H1 (cell line): ENCODE measurements around the gene PTBP3. TPM values are rescaled to one million over a fixed set of nuclear protein-coding genes. Genes with fewer than 3 reads are reported as not detected.

ENCODE experiments used
- CTCF ChIA-PET: fragments of 300-600 bp; sonication (Branson Sonifier 250); formaldehyde crosslinking; loops from one replicate; lab custom pipeline; 2021; ENCODE audit not compliant: partially characterized antibody; lab: Charles Lee
- POLR2A ChIA-PET: fragments of 300-600 bp; sonication (Branson Sonifier 250); formaldehyde crosslinking; loops from one replicate; lab custom pipeline; 2021; ENCODE audit warnings: inconsistent platforms; ENCODE audit not compliant: partially characterized antibody; lab: Charles Lee
- DNase-seq, 2 experiments: peaks; one replicate each; pipeline versions ENCODE4 v3.0.0 to v3.0.0-alpha.2; 2010 to 2022; ENCODE audit warnings: low spot score in 2 of 2, low read depth in 1 of 2, mixed read lengths in 1 of 2
- FAIRE-seq: peaks from 2 replicates; lab custom pipeline; 2011; peaks lifted over from hg19 to GRCh38; lab: Jason Lieb, UNC
- H2AFZ ChIP-seq: 2 replicates; pipeline ENCODE4 v1.8.1; 2012; ENCODE audit warnings: low read length, inconsistent platforms
- H2AK5ac ChIP-seq: 2 replicates; pipeline ENCODE4 v1.6.1; 2013; ENCODE audit warnings: low read depth, low read length
- H2BK120ac ChIP-seq: replicated peaks from 2 replicates; pipeline ENCODE3; 2013; ENCODE audit warnings: low read depth, low read length, inconsistent platforms
- H2BK12ac ChIP-seq: 2 replicates; pipeline ENCODE4 v1.6.1; 2013; ENCODE audit warnings: low read depth, low read length
- H2BK15ac ChIP-seq: 2 replicates; pipeline ENCODE4 v1.6.1; 2013; ENCODE audit warnings: low read length
- H2BK20ac ChIP-seq: 2 replicates; pipeline ENCODE4 v1.6.1; 2013; ENCODE audit warnings: low read length
- H2BK5ac ChIP-seq: 2 replicates; pipeline ENCODE4 v1.6.1; 2013; ENCODE audit warnings: low read depth, low read length
- H3K14ac ChIP-seq: 2 replicates; pipeline ENCODE4 v1.6.1; 2013; ENCODE audit warnings: inconsistent platforms; ENCODE audit not compliant: insufficient read length
- H3K18ac ChIP-seq: 2 replicates; pipeline ENCODE4 v1.6.1; 2013; ENCODE audit warnings: low read length; ENCODE audit errors: extremely low read depth
- H3K23ac ChIP-seq: 2 replicates; pipeline ENCODE4 v1.6.1; 2013; ENCODE audit warnings: inconsistent platforms; ENCODE audit not compliant: insufficient read length
- H3K23me2 ChIP-seq: 2 replicates; pipeline ENCODE4 v1.6.1; 2013; ENCODE audit warnings: low read depth, low read length
- H3K27ac ChIP-seq: 2 replicates; pipeline ENCODE4 v1.6.1; 2011; ENCODE audit warnings: low read depth, low read length, inconsistent platforms
- H3K27me3 ChIP-seq, 4 experiments: replicated peaks in 1 of 4; 1 replicate in 1 of 4; 2 replicates in 3 of 4; pipeline versions ENCODE4 v1.6.1 to v1.8.1; 2011 to 2013; ENCODE audit warnings: low read length in 3 of 4, mild to moderate bottlenecking in 3 of 4, inconsistent platforms in 2 of 4, mixed read lengths in 2 of 4, moderate library complexity in 1 of 4; ENCODE audit not compliant: control insufficient read depth in 3 of 4, insufficient read depth in 3 of 4; ENCODE audit errors: extremely low read depth in 1 of 4
- H3K36me3 ChIP-seq, 4 experiments: 2 replicates each; pipeline versions ENCODE4 v1.6.1 to v1.8.1; 2011 to 2013; ENCODE audit warnings: mild to moderate bottlenecking in 4 of 4, low read length in 3 of 4, moderate library complexity in 2 of 4, control low read depth in 1 of 4, inconsistent platforms in 1 of 4; ENCODE audit not compliant: insufficient read depth in 4 of 4, control insufficient read depth in 2 of 4
- H3K4ac ChIP-seq: replicated peaks from 2 replicates; pipeline ENCODE3; 2013; ENCODE audit warnings: low read length, low read depth, mixed read lengths, inconsistent platforms; ENCODE audit not compliant: insufficient read length
- H3K4me1 ChIP-seq, 4 experiments: replicated peaks in 1 of 4; 1 replicate in 1 of 4; 2 replicates in 3 of 4; pipeline versions ENCODE4 v1.6.1 to v1.8.1; 2011 to 2013; ENCODE audit warnings: low read length in 3 of 4, inconsistent platforms in 2 of 4, mixed read lengths in 1 of 4; ENCODE audit not compliant: insufficient read depth in 4 of 4, control insufficient read depth in 3 of 4
- H3K4me2 ChIP-seq, 2 experiments: 2 replicates each; pipeline versions ENCODE4 v1.6.1 to v1.8.1; 2011 to 2013; ENCODE audit warnings: low read depth in 2 of 2, low read length in 2 of 2, control low read depth in 1 of 2, inconsistent platforms in 1 of 2, mild to moderate bottlenecking in 1 of 2; ENCODE audit not compliant: insufficient read depth in 1 of 2
- H3K4me3 ChIP-seq, 4 experiments: fragments of 200-600, 300-600 bp in 1 of 4; sonication (generic), shearing (Covaris generic), sonication (Bioruptor Twin) in 1 of 4; 2 replicates each; pipeline versions ENCODE4 v1.5.1 to v1.8.1; 2011 to 2016; ENCODE audit warnings: low read length in 4 of 4, low read depth in 3 of 4, control low read depth in 2 of 4, inconsistent platforms in 2 of 4, mild to moderate bottlenecking in 2 of 4, mixed read lengths in 1 of 4, moderate library complexity in 1 of 4; ENCODE audit not compliant: insufficient read depth in 2 of 4; ENCODE audit errors: extremely low read depth in 1 of 4
- H3K56ac ChIP-seq: replicated peaks from 2 replicates; pipeline ENCODE3; 2013; ENCODE audit warnings: low read depth, mild to moderate bottlenecking, mixed read lengths, low read length, inconsistent platforms; ENCODE audit not compliant: insufficient read length
- H3K79me1 ChIP-seq: 2 replicates; pipeline ENCODE4 v1.6.1; 2013; ENCODE audit warnings: low read depth, low read length, control low read depth
- H3K79me2 ChIP-seq, 2 experiments: 2 replicates each; pipeline versions ENCODE4 v1.6.1 to v1.8.1; 2012 to 2013; ENCODE audit warnings: low read length in 2 of 2, mild to moderate bottlenecking in 2 of 2, inconsistent platforms in 1 of 2; ENCODE audit not compliant: insufficient read depth in 2 of 2, control insufficient read depth in 1 of 2
- H3K9ac ChIP-seq, 4 experiments: replicated peaks in 1 of 4; 1 replicate in 1 of 4; 2 replicates in 3 of 4; pipeline versions ENCODE4 v1.6.1 to v1.8.1; 2011 to 2013; ENCODE audit warnings: low read depth in 3 of 4, low read length in 3 of 4, control low read depth in 2 of 4, mild to moderate bottlenecking in 2 of 4, moderate library complexity in 2 of 4, inconsistent platforms in 1 of 4; ENCODE audit errors: extremely low read depth in 1 of 4
- H3K9me3 ChIP-seq, 2 experiments: 2 replicates each; pipeline versions ENCODE4 v1.6.1 to v1.8.1; 2012 to 2013; ENCODE audit warnings: mild to moderate bottlenecking in 2 of 2, moderate library complexity in 2 of 2, control low read depth in 1 of 2, inconsistent platforms in 1 of 2, low read depth in 1 of 2, low read length in 1 of 2, mixed read lengths in 1 of 2; ENCODE audit not compliant: insufficient read depth in 2 of 2
- H4K20me1 ChIP-seq, 2 experiments: replicated peaks in 1 of 2; 2 replicates each; pipeline versions ENCODE3 to v1.8.1; 2011 to 2013; ENCODE audit warnings: inconsistent platforms in 2 of 2, low read length in 2 of 2, mild to moderate bottlenecking in 1 of 2; ENCODE audit not compliant: insufficient read depth in 2 of 2, control insufficient read depth in 1 of 2
- H4K5ac ChIP-seq: 2 replicates; pipeline ENCODE4 v1.6.1; 2013; ENCODE audit warnings: low read length, low read depth, mixed read lengths, inconsistent platforms; ENCODE audit not compliant: insufficient read length
- H4K8ac ChIP-seq: 2 replicates; pipeline ENCODE4 v1.8.0; 2013; ENCODE audit warnings: mild to moderate bottlenecking, moderate library complexity, low read length, inconsistent platforms; ENCODE audit not compliant: insufficient read depth; ENCODE audit errors: extremely low read depth
- H4K91ac ChIP-seq: replicated peaks from 2 replicates; pipeline ENCODE3; 2013; ENCODE audit warnings: low read length, mixed read lengths, inconsistent platforms; ENCODE audit not compliant: insufficient read length
- JUN ChIP-seq: IDR thresholded peaks from 2 replicates; pipeline ENCODE4 v1.6.1; 2011; ENCODE audit warnings: low read depth, mild to moderate bottlenecking, improper control_type of control experiment, low read length
- WGBS, 2 experiments: shearing (Covaris generic) in 1 of 2; methylation state at CpG; one replicate each; pipeline versions ENCODE4 v1.1.6 to v1.1.7; 2013 to 2015; ENCODE audit warnings: low lambda C conversion rate in 2 of 2, mixed read lengths in 2 of 2, inconsistent platforms in 1 of 2, low coverage in 1 of 2, missing lambda C conversion rate in 1 of 2; ENCODE audit not compliant: insufficient replicate concordance in 2 of 2, insufficient coverage in 1 of 2, insufficient read length in 1 of 2; ENCODE audit errors: extremely low coverage in 1 of 2, missing lambda C conversion rate in 1 of 2; 5-methylcytosine and 5-hydroxymethylcytosine counted together
- polyA plus RNA-seq, 7 experiments: library from polyadenylated mRNA; depleted of rRNA in 3 of 7; stranded (reverse) in 5 of 7; unstranded in 2 of 7; fragments of >200 nt in 5 of 7; fragments of 200-250 nt in 2 of 7; gene quantifications; 1 replicate in 5 of 7; 2 replicates in 1 of 7; 4 replicates in 1 of 7; pipeline versions ENCODE4 v1.2.1 to v1.2.3, GENCODE V29; 2011 to 2013; ENCODE audit warnings: missing spikeins in 2 of 7, mixed read lengths in 2 of 7
- total RNA-seq: library from RNA; stranded (reverse); fragmentation: NEBNext Ultra II Directional; extraction: Animal tissue kit (Norgen Biotek cat#: 25700); gene quantifications from 2 replicates; pipeline ENCODE4 v1.2.1, GENCODE V29; 2021
- TF ChIP-seq, protein P1 (sequence below): IDR thresholded peaks from 2 replicates; pipeline ENCODE4 v1.6.1; 2012; ENCODE audit warnings: inconsistent platforms

Gene PTBP3
- total and polyA plus RNA-seq, 2 of the 8 experiments (the other 6 are each of a cell fraction or from before 2014, with no cell fraction given) = 51.0 to 124 TPM

GRCh38 chr9:112200711-112201110 lies 132.7 kb downstream of the PTBP3 start:
- no peak overlapping the region for H3K4ac ChIP-seq
- H3K56ac ChIP-seq = no peak overlapping the region
- no peak overlapping the region for H3K4me3 ChIP-seq
- no peak overlapping the region for H2AK5ac ChIP-seq
- no peak overlapping the region for H3K9ac ChIP-seq
- H3K79me2 ChIP-seq = no peaks in the 10 kb centered on the region
- no peak overlapping the region for H4K8ac ChIP-seq
- H3K23ac ChIP-seq = no peak overlapping the region
- H3K14ac ChIP-seq = no peak overlapping the region
- no peaks in the 10 kb centered on the region for H3K4me1 ChIP-seq
- no peak overlapping the region for H2BK20ac ChIP-seq
- H2AFZ ChIP-seq = no peak overlapping the region
- H3K27me3 ChIP-seq = no peaks in the 10 kb centered on the region; a peak in 1 of 7 replicates
- POLR2A ChIA-PET = no interaction called here
- H4K20me1 ChIP-seq = no peaks in the 10 kb centered on the region
- no peak overlapping the region for H4K5ac ChIP-seq
- CTCF ChIA-PET = interaction anchor here (1.6 kb wide), 1 partner anchor 13 kb away, joined by 3 read pairs; no protein-coding TSS in a partner anchor
- H3K23me2 ChIP-seq = no peaks in the 10 kb centered on the region
- H2BK15ac ChIP-seq = no peak overlapping the region
- H3K4me2 ChIP-seq = no peak overlapping the region
- no peaks in the 10 kb centered on the region for H3K9me3 ChIP-seq
- no peak overlapping the region for H2BK120ac ChIP-seq
- no peaks in the 10 kb centered on the region for H3K79me1 ChIP-seq
- TF ChIP-seq, protein P1, sequence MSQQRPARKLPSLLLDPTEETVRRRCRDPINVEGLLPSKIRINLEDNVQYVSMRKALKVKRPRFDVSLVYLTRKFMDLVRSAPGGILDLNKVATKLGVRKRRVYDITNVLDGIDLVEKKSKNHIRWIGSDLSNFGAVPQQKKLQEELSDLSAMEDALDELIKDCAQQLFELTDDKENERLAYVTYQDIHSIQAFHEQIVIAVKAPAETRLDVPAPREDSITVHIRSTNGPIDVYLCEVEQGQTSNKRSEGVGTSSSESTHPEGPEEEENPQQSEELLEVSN = peak; percentile 47; the same call in 1 of the 2 replicates
- TF ChIP-seq JUN = no peak
- H3K18ac ChIP-seq = no peak overlapping the region
- no peak overlapping the region for H2BK5ac ChIP-seq
- no peak overlapping the region for H3K27ac ChIP-seq
- WGBS, 2 experiments = 89% methylated on average over 5 of the region's 5 CpGs; no CpG with 5 or more reads in 1 of the 2 experiments
- no peak for FAIRE-seq
- H2BK12ac ChIP-seq = no peak overlapping the region
- H3K36me3 ChIP-seq = no peaks in the 10 kb centered on the region
- no peak overlapping the region for H4K91ac ChIP-seq
- no peak for DNase-seq
